GM21576 (cell line): ENCODE measurements around the gene ANXA3.
"Not testable (repeated sequence)": the region's sequence is repeated elsewhere in the genome, so short reads cannot be mapped to it uniquely, and the experiment has no call there.

Experiments
- ATAC-seq: cut with Tn5 transposase; IDR thresholded peaks from one replicate; pipeline ENCODE4 v1.9.1; 2021; ENCODE audit warnings: mild to moderate bottlenecking, moderate library complexity; ENCODE audit not compliant: unreplicated experiment

Gene ANXA3, protein sequence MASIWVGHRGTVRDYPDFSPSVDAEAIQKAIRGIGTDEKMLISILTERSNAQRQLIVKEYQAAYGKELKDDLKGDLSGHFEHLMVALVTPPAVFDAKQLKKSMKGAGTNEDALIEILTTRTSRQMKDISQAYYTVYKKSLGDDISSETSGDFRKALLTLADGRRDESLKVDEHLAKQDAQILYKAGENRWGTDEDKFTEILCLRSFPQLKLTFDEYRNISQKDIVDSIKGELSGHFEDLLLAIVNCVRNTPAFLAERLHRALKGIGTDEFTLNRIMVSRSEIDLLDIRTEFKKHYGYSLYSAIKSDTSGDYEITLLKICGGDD

GRCh38 chr4:78551420-78552351, at the start of gene ANXA3:
Gene ANXA3 (plus strand): TSS chr4:78551770. CDS start chr4:78554474, 2,704 bp downstream.
- no peak for ATAC-seq

DNA sequence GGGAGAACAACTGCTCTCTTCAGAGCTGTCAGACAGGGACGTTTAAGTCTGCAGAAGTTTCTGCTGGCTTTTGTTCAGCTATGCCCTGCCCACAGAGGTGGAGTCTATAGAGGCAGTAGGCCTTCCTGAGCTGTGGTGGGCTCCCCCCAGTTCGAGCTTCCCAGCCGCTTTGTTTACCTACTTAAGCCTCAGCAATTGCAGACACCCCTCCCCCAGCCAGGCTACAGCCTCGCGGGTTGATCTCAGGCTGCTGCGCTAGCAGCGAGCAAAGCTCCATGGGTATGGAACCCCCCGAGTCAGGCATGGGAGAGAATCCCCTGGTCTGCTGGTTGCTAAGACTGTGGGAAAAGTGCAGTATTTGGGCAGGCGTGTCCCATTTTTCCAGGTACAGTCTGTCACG, 45.3 kb upstream of the ANXA3 start:
- not testable (repeated sequence) for ATAC-seq

- no peak for ATAC-seq
Observed at GRCh38 chr4:78509043-78509442, 42.5 kb upstream of the ANXA3 start.

DNA sequence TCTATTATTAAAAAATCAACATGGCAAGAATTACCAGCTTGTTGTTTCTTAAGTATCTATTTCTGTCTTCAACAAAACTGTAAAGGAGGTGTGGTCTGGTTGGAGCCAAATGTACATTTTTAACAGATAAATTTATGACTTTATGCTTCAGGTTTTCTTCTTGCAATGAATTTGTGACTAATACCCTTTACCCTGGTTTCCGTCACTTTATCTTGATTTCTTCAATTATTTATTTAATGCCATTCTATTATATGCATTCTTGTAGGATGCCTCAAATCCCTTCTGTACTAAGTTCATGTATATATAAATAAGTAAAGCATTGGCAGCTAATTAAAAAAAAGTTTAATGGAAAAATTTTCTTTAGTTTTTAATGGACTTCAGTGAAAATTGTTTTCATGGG, 41.5 kb upstream of the ANXA3 start:
- no peak for ATAC-seq

DNA sequence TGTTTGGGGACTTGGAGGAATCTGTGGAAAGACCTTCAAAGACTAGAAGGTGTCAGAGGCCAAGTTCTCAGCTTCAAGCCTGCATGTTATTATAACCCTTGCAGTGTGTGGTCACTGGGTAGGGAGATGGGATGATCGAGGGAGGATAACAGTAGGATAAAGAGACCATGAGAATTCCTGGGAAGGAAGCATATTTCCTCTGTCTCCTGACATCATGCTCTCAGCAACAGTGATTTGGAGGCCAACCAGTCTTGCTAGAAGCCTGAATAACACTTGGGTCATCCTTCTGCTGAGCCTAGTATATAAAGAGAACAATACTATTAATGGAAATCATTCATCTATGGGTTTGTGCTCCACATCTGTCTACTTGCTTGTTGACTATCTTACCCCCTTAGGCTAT, 40.9 kb upstream of the ANXA3 start:
- no peak for ATAC-seq

GRCh38 chr4:78512357-78512920, 39.1 kb upstream of the ANXA3 start:
- no peak for ATAC-seq

GRCh38 chr4:78513411-78513975, 38.1 kb upstream of the ANXA3 start:
- ATAC-seq = no peak

DNA sequence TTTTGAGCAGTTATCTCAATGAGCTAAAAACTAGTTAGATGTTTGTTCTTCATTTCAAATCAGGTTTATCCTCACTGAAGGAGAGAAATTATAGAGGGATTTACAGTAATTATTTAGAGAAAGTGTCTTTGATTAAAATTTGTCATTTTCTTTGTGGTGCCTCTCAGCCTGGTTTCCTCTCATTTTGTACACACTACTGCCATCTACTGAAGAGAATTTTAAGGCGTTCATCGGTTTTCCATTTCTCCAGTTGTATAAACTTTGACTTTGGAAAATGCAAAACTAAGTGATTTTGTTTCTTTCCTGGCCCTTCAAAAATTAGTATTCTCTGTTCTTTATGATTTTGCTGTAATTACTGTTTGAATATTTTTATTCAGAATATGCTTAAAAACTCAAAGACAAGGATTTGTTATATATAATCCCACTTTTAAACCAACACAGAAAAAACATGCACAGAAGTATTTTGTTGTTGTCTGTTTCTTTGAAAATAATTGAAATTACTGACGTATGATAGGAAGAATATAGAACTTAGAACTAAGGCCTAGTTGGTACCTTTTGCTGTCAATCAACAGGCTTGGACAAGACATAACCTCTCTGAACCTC, 34.4 kb upstream of the ANXA3 start:
- ATAC-seq = no peak

- no peak for ATAC-seq
Observed at GRCh38 chr4:78518561-78518960, 33.0 kb upstream of the ANXA3 start.

DNA sequence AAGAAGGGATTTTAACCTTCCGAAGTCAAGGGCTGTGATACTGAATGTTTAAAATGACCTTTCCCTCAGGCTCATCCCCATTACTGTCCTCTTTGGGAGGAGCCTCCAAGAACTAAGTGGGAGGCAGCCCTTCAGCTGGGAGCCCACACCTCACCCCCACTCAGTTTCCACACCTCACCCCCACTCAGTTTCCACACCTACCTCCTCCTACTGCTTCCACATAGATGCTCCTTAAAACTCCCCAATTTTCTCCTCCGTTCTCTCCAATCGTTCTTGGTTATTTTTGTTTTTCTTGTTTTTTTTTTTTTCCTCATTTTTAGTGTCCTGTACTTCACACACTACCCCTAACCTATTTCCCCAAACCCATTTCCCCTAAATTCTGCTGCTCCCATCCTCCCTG, 31.6 kb upstream of the ANXA3 start:
- no peak for ATAC-seq

GRCh38 chr4:78520808-78521226, 30.8 kb upstream of the ANXA3 start:
- ATAC-seq = no peak

GRCh38 chr4:78524009-78524408, 27.6 kb upstream of the ANXA3 start:
- no peak for ATAC-seq

- no peak for ATAC-seq
Observed at GRCh38 chr4:78525559-78525958, 26.0 kb upstream of the ANXA3 start.

DNA sequence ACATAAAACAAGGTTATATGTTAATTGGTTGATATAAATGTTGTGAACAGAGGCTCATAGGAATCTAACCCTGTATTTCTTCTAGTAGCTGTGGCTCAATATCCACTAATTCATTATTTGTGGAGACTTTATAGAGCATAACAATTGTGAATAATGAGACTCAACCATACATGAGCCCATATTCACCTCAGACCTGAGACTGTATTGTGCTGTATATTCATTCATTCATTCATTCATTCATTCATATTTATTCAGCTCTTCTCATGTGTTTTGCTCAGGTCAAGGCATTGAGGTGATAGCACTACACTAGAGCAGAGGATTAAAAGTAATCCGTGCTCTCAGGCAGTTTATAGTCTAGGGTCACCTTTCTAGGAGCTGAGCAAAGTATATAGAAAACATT, 24.5 kb upstream of the ANXA3 start:
- ATAC-seq = no peak

DNA sequence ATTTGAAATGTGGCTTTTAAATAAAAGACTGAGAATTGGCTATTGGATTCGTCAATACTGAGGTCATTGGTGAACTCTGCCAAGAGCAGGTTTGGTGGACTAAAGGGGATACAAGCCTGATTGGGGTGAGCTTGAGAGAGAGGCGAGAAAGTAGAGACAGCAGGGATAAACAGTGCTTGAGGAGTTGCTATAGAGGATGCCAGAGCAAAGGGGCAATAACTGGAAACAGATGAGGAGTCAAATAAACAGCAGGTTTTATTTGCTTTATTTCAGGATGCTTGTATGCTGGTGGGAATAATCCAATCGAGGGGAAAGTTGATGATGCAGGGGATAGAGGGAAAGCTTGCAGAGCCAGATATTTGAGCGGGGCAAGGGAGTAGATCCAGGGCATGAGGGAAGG, 24.0 kb upstream of the ANXA3 start:
- no peak for ATAC-seq

- no peak for ATAC-seq
Observed at GRCh38 chr4:78528327-78528726, 23.2 kb upstream of the ANXA3 start.

GRCh38 chr4:78529569-78530209, 21.9 kb upstream of the ANXA3 start:
- ATAC-seq = no peak

- ATAC-seq = no peak
Observed at GRCh38 chr4:78532046-78532445, 19.5 kb upstream of the ANXA3 start.

DNA sequence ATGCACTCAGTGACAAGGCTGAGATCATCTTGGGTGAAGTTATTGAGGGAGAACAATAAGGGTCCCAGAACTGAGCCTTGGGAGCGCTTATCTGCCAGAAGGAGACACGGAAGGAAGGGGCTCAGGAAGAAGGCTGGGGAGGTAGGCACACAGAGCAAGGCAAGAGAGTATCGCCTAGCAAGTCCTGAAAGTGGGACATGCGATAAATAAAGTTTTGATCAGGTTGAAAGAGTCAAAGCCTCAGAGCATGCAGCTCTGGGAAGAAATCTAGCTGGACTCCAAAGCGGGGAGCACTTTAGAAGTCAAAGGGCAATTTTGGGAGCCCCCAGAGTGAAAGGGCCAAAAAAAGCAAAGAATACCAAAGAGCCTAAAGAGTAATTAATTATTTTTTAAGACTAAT, 17.7 kb upstream of the ANXA3 start:
- no peak for ATAC-seq

DNA sequence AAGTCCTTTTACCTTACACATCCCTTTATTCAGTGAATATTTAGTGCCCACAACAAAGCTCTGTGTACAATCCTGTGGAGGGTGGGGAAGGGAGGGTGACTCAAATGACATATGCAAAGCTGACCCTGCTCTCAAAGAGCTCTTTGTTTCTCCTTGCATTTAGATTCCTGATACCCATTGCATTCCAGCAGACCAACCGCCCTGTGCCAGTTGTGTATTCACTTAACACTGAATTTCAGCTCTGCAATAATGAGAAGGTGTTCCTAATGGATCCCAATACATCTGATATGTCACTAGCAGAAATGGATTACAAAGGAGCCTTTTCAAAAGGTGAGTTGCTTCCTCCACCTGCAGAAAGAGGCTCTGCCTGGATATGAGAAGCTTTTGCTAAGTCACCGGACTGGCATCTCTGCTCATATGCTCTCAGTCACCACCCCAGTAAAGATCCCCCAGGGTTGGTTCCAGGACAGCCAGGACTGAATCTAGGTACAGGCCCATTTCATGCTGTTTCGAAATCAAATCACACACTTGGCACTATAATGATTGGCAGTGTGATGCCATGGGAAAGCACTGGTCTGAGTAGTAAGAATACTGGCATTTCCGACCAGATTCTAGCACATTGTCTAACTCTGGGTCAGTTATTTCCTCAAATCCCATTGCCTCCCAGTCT, 17.1 kb upstream of the ANXA3 start:
- no peak for ATAC-seq
